Vagina (tissue), 2 donors: ENCODE results near the gene CTNNA3. TPM values are rescaled to one million over a fixed set of nuclear protein-coding genes. Genes with fewer than 3 reads are reported as not detected.

Source experiments
- DNase-seq, 2 donors: peaks; one replicate each; pipeline ENCODE4 v3.0.0-alpha.2; 2017; ENCODE audit errors: extremely low spot score in 2 of 2
- H3K27ac ChIP-seq: fragments of 200-600 bp; sonication (generic); one replicate; pipeline ENCODE4 v1.5.1; 2019
- H3K27me3 ChIP-seq: fragments of 200-600 bp; sonication (generic); one replicate; pipeline ENCODE4 v1.5.1; 2019
- H3K36me3 ChIP-seq, 2 donors: fragments of 200-600 bp; sonication (generic); one replicate each; pipeline ENCODE4 v1.5.1; 2017 to 2019
- H3K4me1 ChIP-seq: fragments of 200-600 bp; sonication (generic); one replicate; pipeline ENCODE4 v1.5.1; 2019
- H3K4me3 ChIP-seq, 2 donors: fragments of 200-600 bp; sonication (generic); 1 replicate in 1 of 2; 2 replicates in 1 of 2; pipeline ENCODE4 v1.5.1; 2016 to 2019
- H3K9me3 ChIP-seq: fragments of 200-600 bp; sonication (generic); one replicate; pipeline ENCODE4 v1.5.1; 2019
- CTCF ChIP-seq, 3 experiments: fragments of 450-650 bp in 2 of 3; fragments of 200-600 bp in 1 of 3; sonication (generic) in 1 of 3; IDR thresholded peaks; one replicate each; pipeline ENCODE4 v1.5.1; 2017 to 2019; ENCODE audit warnings: antibody characterized with exemption in 3 of 3, mild to moderate bottlenecking in 2 of 3, moderate library complexity in 2 of 3
- POLR2A ChIP-seq, 2 donors: fragments of 450-650 bp; IDR thresholded peaks; one replicate each; pipeline ENCODE4 v1.6.1; 2017; ENCODE audit warnings: antibody characterized with exemption in 2 of 2, mild to moderate bottlenecking in 2 of 2, moderate library complexity in 2 of 2
- POLR2AphosphoS5 ChIP-seq, 2 donors: sonication (generic); formaldehyde crosslinking; IDR thresholded peaks; one replicate each; pipeline ENCODE4 v1.9.0; 2017; ENCODE audit warnings: antibody characterized with exemption in 2 of 2, mild to moderate bottlenecking in 2 of 2, low read depth in 1 of 2; ENCODE audit not compliant: insufficient read depth in 1 of 2
- intact Hi-C: fragments of 100-400 bp; cut with DNase I; formaldehyde crosslinking; loops from one replicate; pipeline ENCODE4 v1.15.1; 2023
- total RNA-seq: library from RNA; depleted of rRNA; stranded (reverse); fragments of >200 nt; gene quantifications from one replicate; pipeline ENCODE4 v1.2.3, GENCODE V29; 2016

Gene CTNNA3
- total RNA-seq, 1 donor from 2014 or later: 0.98 TPM

GRCh38 chr10:67262675-67263074 lies 433.3 kb downstream of the CTNNA3 start:
- Histone ChIP-seq H3K36me3 (no peaks in the 10 kb centered on the region), H3K27ac (no peak overlapping the region), H3K4me1 (no peaks in the 10 kb centered on the region), H3K4me3 (no peak overlapping the region), H3K9me3 (no peaks in the 10 kb centered on the region), H3K27me3 (no peaks in the 10 kb centered on the region)
- no peak for DNase-seq
- TF ChIP-seq CTCF (IDR thresholded peaks at IDR 0.05): no peak
- intact Hi-C loops: no loop called here

DNA sequence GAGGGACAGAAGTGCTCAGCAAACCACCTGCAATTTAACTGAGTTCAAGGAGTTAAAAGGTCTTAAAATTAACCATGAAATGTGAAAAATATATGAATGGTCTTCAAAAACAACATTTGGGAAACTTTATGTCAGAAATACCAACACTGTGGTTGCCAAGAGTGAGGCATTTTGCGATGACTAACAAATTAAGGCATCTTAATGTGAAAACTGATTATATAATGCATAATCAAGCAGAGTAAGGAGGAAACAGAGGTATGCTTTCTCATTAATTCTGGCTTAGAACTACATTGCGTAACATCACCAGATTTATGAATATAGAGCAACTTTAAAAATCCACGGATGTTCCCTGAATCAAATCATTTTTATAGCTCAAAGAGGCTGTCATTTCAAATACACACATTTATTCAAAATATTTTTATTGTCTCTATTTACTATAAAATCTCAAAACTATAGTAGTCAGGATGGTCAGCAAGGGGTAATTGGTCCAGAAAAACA lies 434.6 kb downstream of the CTNNA3 start:
- Histone ChIP-seq H3K27ac (no peak overlapping the region), H3K9me3 (no peaks in the 10 kb centered on the region), H3K4me3 (no peak overlapping the region), H3K27me3 (no peaks in the 10 kb centered on the region), H3K4me1 (no peaks in the 10 kb centered on the region), H3K36me3 (no peaks in the 10 kb centered on the region)
- DNase-seq: no peak
- intact Hi-C loops: no loop called here
- TF ChIP-seq POLR2A (IDR thresholded peaks at IDR 0.05): no peak
- no peak for TF ChIP-seq CTCF (IDR thresholded peaks at IDR 0.05)
- no peak for TF ChIP-seq POLR2AphosphoS5 (IDR thresholded peaks at IDR 0.05; ENCODE audit: insufficient read depth in 1 of 2, low read depth in 1 of 2)

DNA sequence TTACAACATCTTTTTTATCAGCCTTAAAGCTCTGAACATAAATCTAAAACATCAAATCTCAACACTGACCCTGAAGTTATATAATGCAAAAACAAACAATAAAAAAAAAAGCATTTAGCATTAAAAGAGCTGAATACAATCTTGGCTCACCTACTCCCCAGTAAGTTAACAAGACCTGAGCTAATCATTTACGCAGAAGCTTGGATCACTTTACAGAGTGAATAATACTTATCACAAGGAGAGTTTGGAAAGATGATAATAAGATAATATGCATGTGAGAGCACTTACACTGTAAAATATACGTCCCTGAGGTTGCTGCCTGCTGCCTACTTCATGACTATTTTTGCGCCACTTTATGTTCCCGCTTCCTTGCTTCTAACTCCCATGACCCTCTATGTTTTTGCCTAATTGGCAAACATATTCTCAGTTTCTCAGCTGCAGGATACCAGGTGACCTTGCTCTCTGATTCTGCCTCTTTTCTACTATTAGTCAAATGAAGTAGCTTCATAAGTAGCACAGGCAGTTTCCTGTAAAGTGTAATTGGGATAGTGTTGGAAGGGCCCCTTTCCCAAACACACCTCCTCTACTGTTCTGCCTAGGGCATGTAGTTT lies 436.6 kb downstream of the CTNNA3 start:
- no peak overlapping the region for H3K4me3 ChIP-seq
- H3K27ac ChIP-seq: no peak overlapping the region
- TF ChIP-seq POLR2A (IDR thresholded peaks at IDR 0.05): no peak
- TF ChIP-seq POLR2AphosphoS5 (IDR thresholded peaks at IDR 0.05; ENCODE audit: insufficient read depth in 1 of 2, low read depth in 1 of 2): no peak
- TF ChIP-seq CTCF (IDR thresholded peaks at IDR 0.05): no peak
- H3K4me1 ChIP-seq: no peaks in the 10 kb centered on the region
- no peaks in the 10 kb centered on the region for H3K9me3 ChIP-seq
- no peaks in the 10 kb centered on the region for H3K27me3 ChIP-seq
- H3K36me3 ChIP-seq: no peaks in the 10 kb centered on the region
- DNase-seq: no peak
- intact Hi-C loops: no loop called here

DNA sequence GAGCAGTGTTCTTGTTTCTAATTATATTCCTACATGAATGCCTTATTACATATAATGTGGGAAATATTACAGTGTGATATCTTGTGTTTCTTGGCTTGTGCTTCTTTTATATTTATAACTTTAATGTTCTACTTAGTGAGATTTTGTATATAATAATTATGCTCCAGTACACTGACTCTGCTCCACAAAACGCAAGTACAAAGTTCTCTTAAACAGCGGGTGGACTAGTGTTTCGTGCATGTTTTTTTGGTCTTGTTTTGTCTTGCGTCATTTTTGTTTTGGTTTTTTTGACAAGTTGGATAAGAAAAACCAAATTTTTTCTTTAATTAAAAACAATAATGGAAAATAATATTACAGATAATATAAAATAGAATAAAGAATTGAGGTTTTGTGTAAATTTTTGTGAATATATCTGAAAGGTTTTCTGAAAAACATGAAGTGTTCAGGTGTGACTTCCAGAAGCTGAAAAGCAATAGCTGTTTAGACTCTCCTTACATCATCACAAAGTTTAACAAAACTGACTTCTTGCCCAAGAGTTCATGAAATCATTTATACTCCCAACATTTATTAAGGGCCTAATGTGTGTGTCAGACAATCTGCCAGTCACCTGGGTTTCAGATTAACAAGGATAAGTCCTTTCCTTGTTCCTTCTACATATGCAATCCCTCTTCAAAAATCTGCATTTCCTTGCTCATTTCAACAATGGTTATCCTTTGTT lies 438.4 kb downstream of the CTNNA3 start:
- Histone ChIP-seq H3K4me3 (no peak overlapping the region), H3K4me1 (no peaks in the 10 kb centered on the region), H3K27me3 (no peaks in the 10 kb centered on the region), H3K9me3 (no peaks in the 10 kb centered on the region), H3K27ac (no peak overlapping the region), H3K36me3 (no peaks in the 10 kb centered on the region)
- no peak for TF ChIP-seq CTCF (IDR thresholded peaks at IDR 0.05)
- TF ChIP-seq POLR2A (IDR thresholded peaks at IDR 0.05): no peak
- no peak for TF ChIP-seq POLR2AphosphoS5 (IDR thresholded peaks at IDR 0.05; ENCODE audit: insufficient read depth in 1 of 2, low read depth in 1 of 2)
- no peak for DNase-seq
- intact Hi-C loops: no loop called here

DNA sequence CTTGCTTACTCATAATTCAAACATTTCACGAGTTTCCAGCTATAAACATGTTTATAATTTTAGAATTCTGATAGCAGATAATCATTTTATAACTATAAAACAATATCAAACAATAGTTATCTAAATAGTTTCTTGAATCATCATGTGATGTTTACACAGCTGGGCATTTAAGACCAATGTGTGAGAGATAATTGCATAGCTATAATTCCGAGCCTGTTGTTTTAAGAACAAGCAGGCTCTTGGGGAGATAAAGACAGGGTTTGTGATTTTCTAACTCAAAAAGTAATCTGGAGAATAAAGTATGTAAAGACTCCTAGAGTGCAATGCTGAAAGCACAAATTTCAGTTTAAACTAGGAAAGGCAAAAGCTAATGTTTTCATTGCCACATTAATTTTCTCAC lies 439.0 kb downstream of the CTNNA3 start:
- intact Hi-C loops: no loop called here
- Histone ChIP-seq H3K4me3 (no peak overlapping the region), H3K9me3 (no peaks in the 10 kb centered on the region), H3K36me3 (no peaks in the 10 kb centered on the region), H3K27ac (no peak overlapping the region), H3K4me1 (no peaks in the 10 kb centered on the region), H3K27me3 (no peaks in the 10 kb centered on the region)
- TF ChIP-seq CTCF (IDR thresholded peaks at IDR 0.05) (no peak), POLR2AphosphoS5 (IDR thresholded peaks at IDR 0.05; ENCODE audit: insufficient read depth in 1 of 2, low read depth in 1 of 2) (no peak), POLR2A (IDR thresholded peaks at IDR 0.05) (no peak)
- DNase-seq: no peak
